KMS-11 (cell line): ENCODE data around the gene VAC14.
"Not testable (repeated sequence)": the region's sequence is repeated elsewhere in the genome, so short reads cannot be mapped to it uniquely, and the experiment has no call there.

ENCODE experiments used
- H2AFZ ChIP-seq: fragments of 200-600 bp; sonication (generic); 2 replicates; pipeline ENCODE4 v1.6.1; 2016; ENCODE audit warnings: antibody characterized with exemption, mixed run types, low read depth
- H3K27ac ChIP-seq: fragments of 200-600 bp; sonication (generic); 2 replicates; pipeline ENCODE4 v1.6.1; 2016; ENCODE audit warnings: mild to moderate bottlenecking, mixed run types
- H3K27me3 ChIP-seq: fragments of 200-600 bp; sonication (generic); 2 replicates; pipeline ENCODE4 v1.6.1; 2017; ENCODE audit warnings: mild to moderate bottlenecking, low read depth, mixed run types, moderate library complexity; ENCODE audit not compliant: insufficient read depth
- H3K36me3 ChIP-seq: fragments of 200-600 bp; sonication (generic); 2 replicates; pipeline ENCODE4 v1.6.1; 2017; ENCODE audit warnings: mild to moderate bottlenecking, mixed run types; ENCODE audit not compliant: insufficient read depth
- H3K4me1 ChIP-seq: fragments of 200-600 bp; sonication (generic); 2 replicates; pipeline ENCODE4 v1.6.1; 2016; ENCODE audit warnings: mild to moderate bottlenecking, low read depth, mixed run types; ENCODE audit not compliant: poor library complexity, severe bottlenecking
- H3K4me2 ChIP-seq: fragments of 200-600 bp; sonication (generic); 2 replicates; pipeline ENCODE4 v1.7.0; 2016; ENCODE audit warnings: mild to moderate bottlenecking, mixed run types
- H3K4me3 ChIP-seq: fragments of 200-600 bp; sonication (generic); IDR thresholded peaks from 2 replicates; pipeline ENCODE4 v1.6.1; 2017; ENCODE audit warnings: low read depth, low read length, mixed read lengths; ENCODE audit not compliant: insufficient read depth
- H3K79me2 ChIP-seq: fragments of 200-600 bp; sonication (generic); 2 replicates; pipeline ENCODE4 v1.6.1; 2016; ENCODE audit warnings: low read depth, mixed run types; ENCODE audit not compliant: insufficient read depth
- H3K9ac ChIP-seq: fragments of 200-600 bp; sonication (generic); 2 replicates; pipeline ENCODE4 v1.6.1; 2016; ENCODE audit warnings: mild to moderate bottlenecking, mixed run types
- H4K20me1 ChIP-seq: fragments of 200-600 bp; sonication (generic); 2 replicates; pipeline ENCODE4 v1.6.1; 2016; ENCODE audit warnings: mild to moderate bottlenecking, mixed run types; ENCODE audit not compliant: insufficient read depth
- TF ChIP-seq, protein P1 (sequence below): fragments of 200-600 bp; sonication (generic); conservative IDR thresholded peaks from 2 replicates; pipeline ENCODE4 v1.6.1; 2017; ENCODE audit warnings: low read depth, mild to moderate bottlenecking, antibody characterized with exemption, low read length, moderate library complexity, mixed read lengths

Gene VAC14

DNA sequence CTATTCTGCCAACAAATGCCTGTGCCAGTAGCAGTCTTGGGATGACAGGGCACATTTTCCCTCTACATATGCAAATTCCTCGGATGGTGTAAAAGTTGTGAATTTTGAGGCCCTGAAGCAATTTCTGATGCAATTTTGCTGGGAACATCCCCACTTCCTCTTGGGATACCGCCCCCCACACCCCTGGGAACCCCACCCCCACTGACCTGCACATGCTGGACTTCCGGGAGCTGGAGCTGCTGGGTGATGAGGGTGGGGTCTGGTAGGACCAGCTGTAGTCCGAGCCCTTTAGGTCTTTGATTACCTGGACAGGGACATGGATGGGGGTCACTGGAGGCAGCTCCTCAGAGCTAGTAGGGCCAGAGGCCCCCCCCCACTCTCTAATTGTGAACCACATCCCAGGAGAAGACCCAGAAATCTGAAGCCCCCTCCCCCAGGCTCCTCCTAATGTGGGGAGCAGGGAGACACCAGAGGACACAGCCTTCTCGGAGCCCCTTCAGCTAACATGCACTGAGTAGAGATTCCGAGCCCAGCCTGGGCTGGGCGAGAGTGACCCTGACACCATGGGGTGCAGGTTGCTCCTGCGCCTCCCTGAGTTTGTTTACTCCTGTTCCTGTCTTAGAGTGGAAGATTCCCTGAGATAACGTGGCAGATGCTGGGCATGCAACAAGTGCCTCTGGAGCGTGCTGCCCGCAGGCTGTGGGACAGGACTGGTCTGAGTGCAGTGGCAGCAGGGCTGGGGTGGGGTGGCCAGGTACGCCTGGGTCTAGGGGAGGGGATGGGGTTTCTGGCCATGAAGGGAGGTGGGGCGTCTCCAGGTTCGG is 124.1 kb downstream of the VAC14 start:
- no peaks in the 10 kb centered on the region for H3K27me3 ChIP-seq
- no peak overlapping the region for H3K9ac ChIP-seq
- H3K4me2 ChIP-seq = no peak overlapping the region
- H4K20me1 ChIP-seq = no peaks in the 10 kb centered on the region
- TF ChIP-seq, protein P1, sequence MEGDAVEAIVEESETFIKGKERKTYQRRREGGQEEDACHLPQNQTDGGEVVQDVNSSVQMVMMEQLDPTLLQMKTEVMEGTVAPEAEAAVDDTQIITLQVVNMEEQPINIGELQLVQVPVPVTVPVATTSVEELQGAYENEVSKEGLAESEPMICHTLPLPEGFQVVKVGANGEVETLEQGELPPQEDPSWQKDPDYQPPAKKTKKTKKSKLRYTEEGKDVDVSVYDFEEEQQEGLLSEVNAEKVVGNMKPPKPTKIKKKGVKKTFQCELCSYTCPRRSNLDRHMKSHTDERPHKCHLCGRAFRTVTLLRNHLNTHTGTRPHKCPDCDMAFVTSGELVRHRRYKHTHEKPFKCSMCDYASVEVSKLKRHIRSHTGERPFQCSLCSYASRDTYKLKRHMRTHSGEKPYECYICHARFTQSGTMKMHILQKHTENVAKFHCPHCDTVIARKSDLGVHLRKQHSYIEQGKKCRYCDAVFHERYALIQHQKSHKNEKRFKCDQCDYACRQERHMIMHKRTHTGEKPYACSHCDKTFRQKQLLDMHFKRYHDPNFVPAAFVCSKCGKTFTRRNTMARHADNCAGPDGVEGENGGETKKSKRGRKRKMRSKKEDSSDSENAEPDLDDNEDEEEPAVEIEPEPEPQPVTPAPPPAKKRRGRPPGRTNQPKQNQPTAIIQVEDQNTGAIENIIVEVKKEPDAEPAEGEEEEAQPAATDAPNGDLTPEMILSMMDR = no peak
- no peaks in the 10 kb centered on the region for H3K36me3 ChIP-seq
- H3K4me3 ChIP-seq = no peak overlapping the region
- no peak overlapping the region for H2AFZ ChIP-seq
- no peaks in the 10 kb centered on the region for H3K4me1 ChIP-seq
- no peaks in the 10 kb centered on the region for H3K79me2 ChIP-seq
- H3K27ac ChIP-seq = no peak overlapping the region

DNA sequence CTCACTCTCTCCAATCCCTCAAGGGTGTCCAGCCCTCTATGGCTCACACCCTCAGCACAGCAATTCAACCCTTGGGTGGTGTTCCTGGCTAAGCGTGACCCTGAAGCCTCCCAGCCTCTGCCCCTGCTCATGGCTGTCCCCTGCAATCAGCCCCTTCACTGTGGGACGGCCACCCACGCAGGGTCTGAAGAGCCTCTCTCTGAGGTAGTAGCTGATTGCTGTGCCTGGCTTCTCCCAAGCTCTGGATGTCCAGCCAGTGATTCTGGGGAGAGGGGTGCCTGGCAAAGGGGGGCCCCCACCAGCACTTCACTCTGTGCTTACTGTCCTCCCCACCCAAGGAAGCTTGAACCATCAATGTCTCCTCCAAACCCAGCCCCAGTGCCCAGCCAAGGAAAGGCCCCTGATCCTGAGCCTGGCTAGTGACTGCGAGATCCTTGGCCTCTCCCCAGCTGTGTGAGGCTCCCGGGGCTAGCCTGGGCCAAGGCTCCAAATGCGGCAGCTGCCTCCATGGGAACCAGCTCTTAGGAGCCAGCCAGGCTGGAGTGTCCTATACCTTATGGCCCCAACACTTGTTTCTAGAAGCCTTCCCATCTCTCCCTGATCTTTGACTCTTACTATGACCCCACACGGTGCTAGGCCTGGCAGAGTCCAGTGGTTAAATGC is 125.0 kb downstream of the VAC14 start:
- H3K4me3 ChIP-seq = no peak overlapping the region
- no peaks in the 10 kb centered on the region for H3K36me3 ChIP-seq
- H4K20me1 ChIP-seq = no peaks in the 10 kb centered on the region
- H3K79me2 ChIP-seq = no peaks in the 10 kb centered on the region
- H3K27ac ChIP-seq = no peak overlapping the region
- H3K27me3 ChIP-seq = no peaks in the 10 kb centered on the region
- H3K4me2 ChIP-seq = no peak overlapping the region
- H2AFZ ChIP-seq = no peak overlapping the region
- no peaks in the 10 kb centered on the region for H3K4me1 ChIP-seq
- no peak overlapping the region for H3K9ac ChIP-seq
- TF ChIP-seq, protein P1 = no peak

DNA sequence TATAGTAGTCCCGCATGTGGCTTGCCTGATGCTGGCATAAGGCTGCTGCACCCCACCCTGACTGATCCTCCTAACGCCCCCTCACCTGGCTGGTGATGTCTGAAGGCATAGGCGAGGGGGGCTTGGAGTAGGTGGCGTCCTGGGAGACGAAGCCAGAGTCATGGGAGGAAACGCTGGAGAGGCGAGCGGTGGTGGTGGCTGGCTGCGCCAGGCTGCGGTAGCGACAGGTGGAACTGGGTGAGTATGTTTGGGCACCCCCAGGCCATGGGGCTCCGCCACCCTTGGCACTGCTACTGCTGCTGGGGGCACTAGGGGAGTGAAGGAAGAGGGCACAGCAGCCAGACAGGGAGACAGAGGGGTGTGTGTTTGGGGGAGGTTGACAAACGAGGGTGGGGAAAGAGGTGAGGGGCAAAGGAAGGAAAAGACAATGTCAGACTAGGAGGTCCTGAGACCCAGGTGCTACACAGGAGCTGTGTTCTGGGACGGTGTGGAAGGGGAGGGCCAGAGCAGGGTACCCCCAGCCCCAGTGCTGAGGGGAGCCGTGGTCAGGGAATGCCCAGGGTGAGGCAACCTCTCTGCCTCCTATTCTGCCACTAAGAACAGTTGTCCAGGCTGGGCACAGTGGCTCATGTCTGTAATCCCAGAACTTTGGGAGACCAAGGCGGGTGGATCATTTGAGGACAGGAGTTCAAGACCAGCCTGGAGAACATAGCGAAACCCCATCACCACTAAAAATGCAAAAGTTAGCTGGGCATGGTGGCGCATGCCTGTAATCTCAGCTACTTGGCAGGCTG is 126.5 kb downstream of the VAC14 start:
- Histone ChIP-seq H2AFZ (no peak overlapping the region), H3K27me3 (no peaks in the 10 kb centered on the region), H3K4me2 (no peak overlapping the region), H3K4me1 (no peaks in the 10 kb centered on the region), H3K27ac (no peak overlapping the region), H4K20me1 (no peaks in the 10 kb centered on the region), H3K36me3 (no peaks in the 10 kb centered on the region), H3K79me2 (no peaks in the 10 kb centered on the region), H3K9ac (no peak overlapping the region), H3K4me3 (no peak overlapping the region)
- TF ChIP-seq, protein P1 = no peak

DNA sequence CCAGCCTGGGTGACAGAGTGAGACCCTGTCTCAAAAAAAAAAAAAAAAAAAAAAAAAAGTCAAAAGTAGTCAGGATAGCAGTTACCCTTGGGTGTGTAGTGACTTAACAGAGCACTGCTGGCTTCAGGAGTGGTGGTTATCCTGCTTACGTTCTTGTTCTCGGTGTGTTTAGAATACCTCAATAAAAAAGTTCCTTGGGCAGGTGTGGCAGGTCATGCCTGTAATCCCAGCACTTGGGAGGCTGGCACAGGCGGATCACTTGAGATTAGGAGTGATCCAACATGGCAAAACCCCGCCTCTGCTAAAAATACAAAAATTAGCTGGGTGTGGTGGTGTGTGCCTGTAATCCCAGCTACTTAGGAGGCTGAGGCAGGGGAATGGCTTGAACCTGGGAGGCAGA is 130.0 kb downstream of the VAC14 start:
- H3K27ac ChIP-seq, H3K27me3 ChIP-seq, H2AFZ ChIP-seq, H3K9ac ChIP-seq, H4K20me1 ChIP-seq, H3K4me2 ChIP-seq, H3K4me1 ChIP-seq, H3K36me3 ChIP-seq, H3K79me2 ChIP-seq, H3K4me3 ChIP-seq: not testable (repeated sequence)
